HFFc6 (cell line): Measurements from ENCODE around the gene NOTCH4. TPM values are rescaled to one million over a fixed set of nuclear protein-coding genes. Genes with fewer than 3 reads are reported as not detected.
"Not testable (repeated sequence)": the region's sequence is repeated elsewhere in the genome, so short reads cannot be mapped to it uniquely, and the experiment has no call there.

ENCODE experiments used
- DNase-seq: peaks from one replicate; pipeline ENCODE4 v3.0.0-alpha.2; 2018
- H3K27ac Mint-ChIP-seq: 2 replicates; pipeline ENCODE4 v1.8.0; 2020; ENCODE audit warnings: mild to moderate bottlenecking, mixed read lengths
- H3K27me3 Mint-ChIP-seq: 2 replicates; pipeline ENCODE4 v1.8.0; 2021; ENCODE audit warnings: mild to moderate bottlenecking, moderate library complexity, mixed read lengths; ENCODE audit not compliant: insufficient read depth
- H3K36me3 Mint-ChIP-seq: 2 replicates; pipeline ENCODE4 v1.8.0; 2021; ENCODE audit warnings: low read depth, mixed read lengths
- H3K4me1 Mint-ChIP-seq: 2 replicates; pipeline ENCODE4 v1.8.0; 2020; ENCODE audit warnings: low read depth, mixed read lengths
- H3K4me3 Mint-ChIP-seq: 2 replicates; pipeline ENCODE4 v1.8.0; 2020; ENCODE audit warnings: mild to moderate bottlenecking, moderate library complexity, mixed read lengths
- H3K9me3 Mint-ChIP-seq: 2 replicates; pipeline ENCODE4 v1.8.0; 2020; ENCODE audit warnings: mild to moderate bottlenecking, mixed read lengths
- long read RNA-seq: library from polyadenylated mRNA; unstranded; transcript quantifications from one replicate; pipeline ENCODE4 v2.0.0, GENCODE V29; 2019
- total RNA-seq, 6 experiments: library from RNA; stranded (reverse); fragmentation: NEBNext Ultra II Directional; extraction: Animal tissue kit (Norgen Biotek cat#: 25700); gene quantifications; 2 replicates in 1 of 6; 3 replicates in 5 of 6; pipeline ENCODE4 v1.2.3, GENCODE V29; 2021
- TF ChIP-seq, protein P1 (sequence below): fragments of 200-600 bp; sonication (generic); IDR thresholded peaks from 2 replicates; pipeline ENCODE4 v1.5.0; 2021; ENCODE audit warnings: antibody characterized with exemption, mild to moderate bottlenecking

Gene NOTCH4
- under 1 TPM; 0.29 to 0.68 (median 0.48) TPM for total RNA-seq
- long read RNA-seq = 0 reads

GRCh38 chr6:32223258-32224235 is at the start of gene NOTCH4:
Gene NOTCH4 (minus strand): TSS chr6:32224067. CDS start chr6:32223928, 139 bp downstream.
- Mint-ChIP-seq H3K4me3 (no peak within 1 kb of the TSS), H3K9me3 (no peaks in the 10 kb centered on the region), H3K27ac (no peak within 1 kb of the TSS), H3K4me1 (0 out of 2 replicates have a peak, but pooled peaks cover 7% of the 10 kb centered on the region), H3K36me3 (no peaks in the 10 kb centered on the region), H3K27me3 (peaks cover 37% of the 10 kb centered on the region)
- no peak for DNase-seq
- TF ChIP-seq, protein P1, sequence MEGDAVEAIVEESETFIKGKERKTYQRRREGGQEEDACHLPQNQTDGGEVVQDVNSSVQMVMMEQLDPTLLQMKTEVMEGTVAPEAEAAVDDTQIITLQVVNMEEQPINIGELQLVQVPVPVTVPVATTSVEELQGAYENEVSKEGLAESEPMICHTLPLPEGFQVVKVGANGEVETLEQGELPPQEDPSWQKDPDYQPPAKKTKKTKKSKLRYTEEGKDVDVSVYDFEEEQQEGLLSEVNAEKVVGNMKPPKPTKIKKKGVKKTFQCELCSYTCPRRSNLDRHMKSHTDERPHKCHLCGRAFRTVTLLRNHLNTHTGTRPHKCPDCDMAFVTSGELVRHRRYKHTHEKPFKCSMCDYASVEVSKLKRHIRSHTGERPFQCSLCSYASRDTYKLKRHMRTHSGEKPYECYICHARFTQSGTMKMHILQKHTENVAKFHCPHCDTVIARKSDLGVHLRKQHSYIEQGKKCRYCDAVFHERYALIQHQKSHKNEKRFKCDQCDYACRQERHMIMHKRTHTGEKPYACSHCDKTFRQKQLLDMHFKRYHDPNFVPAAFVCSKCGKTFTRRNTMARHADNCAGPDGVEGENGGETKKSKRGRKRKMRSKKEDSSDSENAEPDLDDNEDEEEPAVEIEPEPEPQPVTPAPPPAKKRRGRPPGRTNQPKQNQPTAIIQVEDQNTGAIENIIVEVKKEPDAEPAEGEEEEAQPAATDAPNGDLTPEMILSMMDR = no peak

DNA sequence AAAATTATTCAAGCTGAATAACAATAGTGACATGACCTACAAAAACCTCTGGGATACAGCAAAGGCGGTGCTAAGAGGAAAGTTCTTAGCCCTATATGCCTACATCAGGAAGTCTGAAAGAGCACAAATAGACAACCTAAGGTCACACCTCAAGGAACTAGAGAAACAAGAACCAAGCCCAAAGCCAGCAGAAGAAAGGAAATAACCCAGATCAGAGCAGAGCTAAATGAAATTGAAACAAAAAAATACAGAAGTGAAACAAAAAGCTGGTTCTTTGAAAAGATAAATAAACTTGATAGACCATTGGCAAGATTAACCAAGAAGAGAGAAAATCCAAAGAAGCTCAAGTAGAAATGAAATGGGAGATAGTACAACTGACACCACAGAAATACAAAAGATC is 47.6 kb upstream of the NOTCH4 start:
- H3K27me3 Mint-ChIP-seq = peaks cover 8% of the 10 kb centered on the region; the same call in 1 of the 2 replicates
- TF ChIP-seq, protein P1 = no peak
- H3K4me1 Mint-ChIP-seq = no peaks in the 10 kb centered on the region
- H3K9me3 Mint-ChIP-seq = no peaks in the 10 kb centered on the region
- DNase-seq = no peak
- no peak overlapping the region for H3K4me3 Mint-ChIP-seq
- H3K27ac Mint-ChIP-seq = no peak overlapping the region
- H3K36me3 Mint-ChIP-seq = no peaks in the 10 kb centered on the region

DNA sequence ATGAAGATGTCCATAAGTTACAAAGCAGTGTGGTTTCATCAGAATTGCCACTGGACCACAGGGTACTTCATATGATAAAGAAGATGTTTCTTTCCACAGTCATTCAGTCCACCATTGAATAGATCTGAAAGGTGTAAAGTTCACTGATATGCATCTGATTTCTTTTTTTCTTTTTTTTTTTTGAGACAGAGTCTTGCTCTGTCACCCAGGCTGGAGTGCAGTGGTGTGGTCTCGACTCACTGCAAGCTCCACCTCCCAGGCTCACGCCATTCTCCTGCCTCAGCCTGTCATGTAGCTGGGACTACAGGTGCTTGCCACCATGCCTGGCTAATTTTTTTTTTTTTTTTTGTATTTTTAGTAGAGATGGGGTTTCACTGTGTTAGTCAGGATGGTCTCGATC is 44.6 kb upstream of the NOTCH4 start:
- H3K4me3 Mint-ChIP-seq, H3K27ac Mint-ChIP-seq, H3K36me3 Mint-ChIP-seq, H3K4me1 Mint-ChIP-seq, H3K9me3 Mint-ChIP-seq, H3K27me3 Mint-ChIP-seq, DNase-seq: not testable (repeated sequence)

DNA sequence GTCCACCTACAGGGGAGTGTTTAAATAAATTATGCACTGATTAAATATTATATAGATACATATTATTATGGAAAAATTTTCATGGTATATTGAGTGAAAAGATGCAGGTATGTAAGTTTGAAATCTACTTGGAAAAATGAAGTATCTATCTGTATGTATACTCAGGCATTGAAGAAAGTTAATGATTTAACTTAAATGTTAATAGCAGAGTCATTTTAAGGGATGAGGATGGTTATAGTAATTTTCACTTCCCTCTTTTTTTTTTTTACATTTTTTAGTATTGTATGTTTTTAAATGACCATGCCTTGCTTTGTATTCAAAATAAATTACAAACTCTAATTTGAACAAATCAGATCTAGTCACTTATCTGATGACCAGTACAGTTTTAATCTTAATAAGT is 43.2 kb upstream of the NOTCH4 start:
- Mint-ChIP-seq H3K36me3 (no peaks in the 10 kb centered on the region), H3K27me3 (peaks cover 3% of the 10 kb centered on the region), H3K4me3 (no peak overlapping the region), H3K9me3 (no peaks in the 10 kb centered on the region), H3K4me1 (no peaks in the 10 kb centered on the region), H3K27ac (no peak overlapping the region)
- DNase-seq = no peak
- TF ChIP-seq, protein P1 = no peak

- H3K4me1 Mint-ChIP-seq = peaks cover 13% of the 10 kb centered on the region
- peaks cover 12% of the 10 kb centered on the region for H3K27me3 Mint-ChIP-seq
- H3K4me3 Mint-ChIP-seq, H3K9me3 Mint-ChIP-seq, DNase-seq, H3K27ac Mint-ChIP-seq, H3K36me3 Mint-ChIP-seq: not testable (repeated sequence)
Observed at GRCh38 chr6:32257262-32257661, 33.4 kb upstream of the NOTCH4 start.

DNA sequence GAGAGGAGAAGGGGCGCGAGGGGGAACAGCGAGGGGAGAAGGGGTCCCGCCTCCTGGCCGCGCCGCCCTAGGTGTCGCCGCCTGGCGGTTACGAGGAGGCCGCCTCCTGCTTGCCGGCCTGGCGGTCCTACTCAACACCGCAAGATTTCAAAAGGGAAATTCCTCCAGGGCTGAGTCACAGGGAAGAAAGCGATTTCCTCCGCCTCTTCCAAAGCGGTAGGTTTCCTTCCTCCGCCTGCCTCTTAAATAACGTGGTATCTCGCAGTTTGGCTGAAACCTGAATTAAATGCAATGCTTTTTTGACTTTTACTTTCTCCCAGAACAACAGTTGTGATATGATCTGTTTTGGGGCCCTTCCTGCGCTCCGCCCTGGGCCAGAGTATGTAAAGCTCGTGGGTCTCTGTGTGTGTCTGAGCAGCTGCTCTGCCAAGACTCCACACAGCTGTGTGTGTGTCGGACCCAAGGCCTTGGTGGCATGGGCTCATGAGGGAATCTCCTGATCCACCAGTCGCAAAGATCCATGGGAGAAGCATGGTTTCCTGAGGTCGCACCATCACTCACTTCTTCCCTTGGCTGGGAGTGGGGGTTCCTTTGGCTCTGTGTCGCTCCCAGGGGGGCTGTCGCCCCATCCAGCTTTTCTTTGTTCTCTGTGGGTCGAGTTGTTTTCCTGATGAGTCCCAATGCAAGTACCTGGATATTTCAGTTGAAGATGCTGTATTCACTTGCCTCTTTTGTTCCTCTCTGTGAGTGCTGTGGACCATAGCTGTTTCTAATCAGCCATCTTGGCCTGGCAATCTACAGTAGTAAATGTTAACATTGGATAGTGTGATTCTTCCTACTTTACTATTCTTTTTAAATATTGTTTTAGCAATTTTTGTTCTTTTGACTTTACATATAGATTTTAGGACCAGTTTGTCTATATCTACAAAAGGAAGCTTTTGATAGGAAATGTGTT is 31.6 kb upstream of the NOTCH4 start:
- peak overlapping the region; percentile 92 for H3K27ac Mint-ChIP-seq
- DNase-seq = peak; percentile 88
- no peaks in the 10 kb centered on the region for H3K9me3 Mint-ChIP-seq
- TF ChIP-seq, protein P1 = peak; percentile 87
- H3K4me1 Mint-ChIP-seq = peaks cover 15% of the 10 kb centered on the region
- H3K36me3 Mint-ChIP-seq = no peaks in the 10 kb centered on the region
- peaks cover 5% of the 10 kb centered on the region for H3K27me3 Mint-ChIP-seq
- H3K4me3 Mint-ChIP-seq = peak overlapping the region; percentile 83
